Measurements from ENCODE around the gene TMEM191C.
"Not testable (repeated sequence)": the region's sequence is repeated elsewhere in the genome, so short reads cannot be mapped to it uniquely, and the experiment has no call there.

TMEM191C gene

GRCh38 chr22:21473664-21474063 is 6.5 kb downstream of the TMEM191C start:
- DNase-seq (ENCODE audit: low spot score): not testable (repeated sequence)

- DNase-seq (ENCODE audit: low spot score): not testable (repeated sequence)
These were observed 16.9 kb downstream of the TMEM191C start for GRCh38 chr22:21484039-21484438.

GRCh38 chr22:21487723-21488122 is 20.5 kb downstream of the TMEM191C start:
- not testable (repeated sequence) for DNase-seq (ENCODE audit: low spot score)

- not testable (repeated sequence) for DNase-seq (ENCODE audit: low spot score)
These were observed 22.0 kb downstream of the TMEM191C start for GRCh38 chr22:21489149-21489680.

- DNase-seq (ENCODE audit: low spot score): not testable (repeated sequence)
These were observed 23.4 kb downstream of the TMEM191C start for GRCh38 chr22:21490556-21490955.

GRCh38 chr22:21492271-21492670 is 25.1 kb downstream of the TMEM191C start:
- DNase-seq (ENCODE audit: low spot score): not testable (repeated sequence)

GRCh38 chr22:21493789-21494782 is 26.9 kb downstream of the TMEM191C start:
- not testable (repeated sequence) for DNase-seq (ENCODE audit: low spot score)

- DNase-seq (ENCODE audit: low spot score): not testable (repeated sequence)
These were observed 30.8 kb downstream of the TMEM191C start for GRCh38 chr22:21497984-21498383.

GRCh38 chr22:21498489-21498888 is 31.3 kb downstream of the TMEM191C start:
- not testable (repeated sequence) for DNase-seq (ENCODE audit: low spot score)

GRCh38 chr22:21499623-21500506 is 32.7 kb downstream of the TMEM191C start:
- not testable (repeated sequence) for DNase-seq (ENCODE audit: low spot score)

GRCh38 chr22:21510397-21510796 is 43.2 kb downstream of the TMEM191C start:
- not testable (repeated sequence) for DNase-seq (ENCODE audit: low spot score)

GRCh38 chr22:21512022-21512421 is 44.8 kb downstream of the TMEM191C start:
- DNase-seq (ENCODE audit: low spot score): not testable (repeated sequence)

GRCh38 chr22:21514117-21514516 is 46.9 kb downstream of the TMEM191C start:
- not testable (repeated sequence) for DNase-seq (ENCODE audit: low spot score)

GRCh38 chr22:21515234-21515633 is 48.0 kb downstream of the TMEM191C start:
- DNase-seq (ENCODE audit: low spot score): not testable (repeated sequence)

- not testable (repeated sequence) for DNase-seq (ENCODE audit: low spot score)
These were observed 49.3 kb downstream of the TMEM191C start for GRCh38 chr22:21516522-21516921.

- DNase-seq (ENCODE audit: low spot score): not testable (repeated sequence)
These were observed 50.0 kb downstream of the TMEM191C start for GRCh38 chr22:21516970-21517764.

Data from kidney tubule cell (primary cell).